Heart right ventricle (tissue), 16 donors: ENCODE data around the gene GNGT2. TPM values are rescaled to one million over a fixed set of nuclear protein-coding genes. Genes with fewer than 3 reads are reported as not detected.

Experiments used
- ATAC-seq, 8 donors: fragments of 200-7000 bp; cut with Tn5 transposase; one replicate each; pipeline ENCODE4 v1.9.1; 2020; ENCODE audit warnings: mild to moderate bottlenecking in 8 of 8, moderate library complexity in 8 of 8, moderate number of reproducible peaks in 1 of 8
- DNase-seq, 2 donors: peaks; one replicate each; pipeline ENCODE4 v3.0.0-alpha.2; 2020
- H3K27ac ChIP-seq, 10 donors: fragments of 200-600 bp; sonication (generic) in 2 of 10; one replicate each; pipeline versions ENCODE4 v1.5.0 to v1.8.0; 2020 to 2022; ENCODE audit warnings: mild to moderate bottlenecking in 3 of 10
- H3K27me3 ChIP-seq, 7 donors: fragments of 200-600 bp; one replicate each; pipeline ENCODE4 v1.8.0; 2021 to 2022; ENCODE audit warnings: mild to moderate bottlenecking in 2 of 7
- H3K36me3 ChIP-seq, 9 donors: fragments of 200-600 bp; sonication (generic) in 1 of 9; one replicate each; pipeline versions ENCODE4 v1.5.0 to v1.8.0; 2020 to 2022; ENCODE audit warnings: mild to moderate bottlenecking in 2 of 9
- H3K4me1 ChIP-seq, 9 donors: fragments of 200-600 bp; sonication (generic) in 1 of 9; one replicate each; pipeline versions ENCODE4 v1.5.0 to v1.8.0; 2020 to 2022; ENCODE audit warnings: mild to moderate bottlenecking in 4 of 9
- H3K4me3 ChIP-seq, 10 donors: fragments of 200-600 bp; sonication (generic) in 2 of 10; one replicate each; pipeline versions ENCODE4 v1.5.0 to v1.8.0; 2020 to 2022; ENCODE audit warnings: mild to moderate bottlenecking in 7 of 10, moderate library complexity in 2 of 10
- H3K9me3 ChIP-seq, 11 donors: fragments of 200-600 bp in 10 of 11; sonication (generic) in 2 of 11; one replicate each; pipeline versions ENCODE4 v1.5.0 to v1.8.0; 2013 to 2022; ENCODE audit warnings: mild to moderate bottlenecking in 2 of 11, control low read depth in 1 of 11, moderate library complexity in 1 of 11
- CTCF ChIP-seq, 9 donors: fragments of 200-600 bp; sonication (generic) in 2 of 9; IDR thresholded peaks; one replicate each; pipeline versions ENCODE4 v1.5.0 to v1.8.0; 2021 to 2022; ENCODE audit warnings: antibody characterized with exemption in 9 of 9, mild to moderate bottlenecking in 5 of 9, moderate library complexity in 1 of 9
- WGBS, 2 donors: extraction: QIAGEN DNeasy Blood & Tissue Kit; methylation state at CpG; one replicate each; pipeline ENCODE4 v1.1.7; 2013; ENCODE audit warnings: inconsistent platforms in 1 of 2; 5-methylcytosine and 5-hydroxymethylcytosine counted together
- intact Hi-C, 10 donors: fragments of 100-400 bp; cut with DNase I; formaldehyde crosslinking; loops; one replicate each; pipeline versions ENCODE4 v1.11.1 to v1.14.2; 2022
- polyA plus RNA-seq, 2 donors: library from polyadenylated mRNA; stranded (reverse); fragments of 200-250 nt; gene quantifications; one replicate each; pipeline ENCODE4 v1.2.3, GENCODE V29; 2013
- total RNA-seq, 10 donors: library from RNA; stranded (reverse); fragmentation: NEBNext Ultra II Directional in 3 of 10; extraction: Animal tissue kit (Norgen Biotek cat#: 25700) in 3 of 10; gene quantifications; one replicate each; pipeline versions ENCODE4 v1.2.1 to v1.2.4, GENCODE V29; 2021 to 2023
- donor health status: Arrhythmogenic right ventricular cardiomyopathy.
- donor health status: ischemic (EF 13 %, LVEDD 7.1; RV severe dilation, severe dysfunction).
- donor health status: healthy with polysubstance abuse.
- donor health status: DM: no; HTN: yes; CAD: no.
- donor health status: DM: no; HTN: no; CAD: no.
- donor health status: ischemic (EF 25% LVEDD 6.9; RV normal size, moderate dysfunction).
- donor health status: ischemic (EF 25% LVEDD 5.7; RV mildly dilated, moderate dysfunction).
- donor health status: healthy.
- donor health status: DM: yes; HTN: yes; CAD: no.
- donor health status: Ischemic cardiomyopathy.
- donor health status: ischemic (EF 35%, LVEDD 5.7; RV mildly dilated, moderate dysfunction).
- donor health status: nonischemic (EF 11% LVEDD 7.7; RV severe dilation, severe dysfunction).
- donor health status: DM: yes; HTN: yes; CAD: no.
- donor health status: PGD.
- donor health status: ischemic (EF 29% LVEDD 5.4; RV normal size, mild dysfunction).
- donor health status: nonischemic (EF 23%, LVEDD 6.1; RV moderate dilation, normal function).

Gene GNGT2
- total and polyA plus RNA-seq, 12 donors = 0.32 to 4.6 (median 1.7) TPM; not detected in 1

- TF ChIP-seq CTCF (IDR thresholded peaks at IDR 0.05) = no peak
- peak overlapping the region in 9 of 10 donors; percentile 55 to 88 (median 70) for H3K27ac ChIP-seq
- peak overlapping the region in 2 of 10 donors; percentile 0 to 7 for H3K4me3 ChIP-seq
- DNase-seq = no peak
- ATAC-seq = no peak
- H3K27me3 ChIP-seq = peaks cover 0 to 32% (median 16%) of the 10 kb centered on the region in 7 donors
- H3K36me3 ChIP-seq = peaks cover 0 to 8% (median 0%) of the 10 kb centered on the region in 9 donors
- intact Hi-C loops = no loop called here
- 78 to 84% methylated on average over 13 of the region's 13 CpGs for WGBS, 2 donors
- H3K9me3 ChIP-seq = no peaks in the 10 kb centered on the region
- H3K4me1 ChIP-seq = peaks cover 4 to 86% (median 62%) of the 10 kb centered on the region in 9 donors
These were observed 6.1 kb upstream of the GNGT2 start for GRCh38 chr17:49216482-49216881.

DNA sequence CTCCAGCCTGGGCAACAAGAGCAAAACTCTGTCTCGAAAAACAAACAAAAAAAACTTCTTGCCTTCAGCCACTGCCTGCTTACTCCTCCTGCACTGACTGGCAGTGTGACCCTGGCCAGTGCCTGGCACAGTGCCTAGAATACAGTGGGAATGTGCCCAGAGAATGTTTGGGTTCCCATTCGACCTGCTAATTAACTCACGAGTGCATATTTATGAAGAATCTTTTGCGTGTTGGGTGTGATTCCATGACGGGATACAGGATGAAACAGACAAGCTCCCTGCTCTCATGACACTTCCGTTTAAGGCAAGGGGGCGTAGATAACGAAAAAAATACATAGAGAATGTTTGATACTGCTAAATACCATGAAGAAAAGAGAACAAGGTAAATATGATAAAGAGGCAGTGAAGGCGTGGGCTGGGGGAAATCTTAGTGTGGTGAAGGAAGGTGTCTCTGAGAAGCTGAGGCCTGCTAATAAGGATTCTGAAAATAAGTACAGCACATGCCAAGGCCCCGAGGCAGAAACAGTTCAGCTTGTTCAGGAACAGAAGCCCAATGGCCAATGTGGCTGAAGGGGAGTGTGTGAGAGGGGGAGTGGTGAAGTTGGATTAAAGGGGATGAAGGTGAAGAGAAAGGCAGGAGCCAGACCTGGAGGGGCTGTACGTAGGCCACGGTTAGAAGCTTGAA, 4.4 kb upstream of the GNGT2 start:
- WGBS, 2 donors = 54 to 59% methylated on average over 12 of the region's 12 CpGs
- intact Hi-C loops = no loop called here
- H3K36me3 ChIP-seq = peaks cover 0 to 4% (median 0%) of the 10 kb centered on the region in 9 donors
- H3K4me1 ChIP-seq = peaks cover 4 to 98% (median 63%) of the 10 kb centered on the region in 9 donors
- H3K4me3 ChIP-seq = no peak overlapping the region
- no peaks in the 10 kb centered on the region for H3K9me3 ChIP-seq
- ATAC-seq (no peak), DNase-seq (peak in 1 of 2 donors; percentile 32)
- peaks cover 0 to 27% (median 8%) of the 10 kb centered on the region in 7 donors for H3K27me3 ChIP-seq
- TF ChIP-seq CTCF (IDR thresholded peaks at IDR 0.05) = no peak
- peak overlapping the region in 6 of 10 donors; percentile 40 to 88 (median 66) for H3K27ac ChIP-seq

DNA sequence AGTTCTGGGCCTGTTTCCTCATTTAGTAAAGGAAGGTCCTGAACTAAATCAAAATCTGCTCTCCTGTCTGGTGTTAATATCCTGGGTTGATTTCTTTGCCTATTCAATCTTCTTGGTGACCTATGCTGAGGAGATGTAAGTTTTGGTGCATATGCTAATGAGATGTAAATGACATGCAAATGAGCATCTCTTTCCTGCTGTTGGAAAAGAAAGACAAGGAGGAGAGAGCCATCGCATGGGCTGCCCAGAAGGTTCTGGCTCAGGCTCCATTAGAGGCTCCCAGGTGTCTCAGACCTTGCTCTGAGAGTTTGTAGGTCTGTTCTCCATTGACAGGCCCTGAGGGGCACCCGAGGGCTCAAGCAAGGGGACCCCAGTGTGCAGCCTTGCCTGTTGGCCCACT, 3.5 kb upstream of the GNGT2 start:
- Histone ChIP-seq H3K27ac (peak overlapping the region in 7 of 10 donors; percentile 25 to 89 (median 61)), H3K4me1 (peaks cover 4 to 98% (median 63%) of the 10 kb centered on the region in 9 donors), H3K4me3 (peak overlapping the region in 6 of 10 donors; percentile 0 to 71 (median 12)), H3K27me3 (peaks cover 0 to 29% (median 4%) of the 10 kb centered on the region in 7 donors), H3K36me3 (peaks cover 0 to 4% (median 0%) of the 10 kb centered on the region in 9 donors), H3K9me3 (no peaks in the 10 kb centered on the region)
- no peak for DNase-seq
- no peak for TF ChIP-seq CTCF (IDR thresholded peaks at IDR 0.05)
- ATAC-seq = no peak
- 81 to 85% methylated on average over 2 of the region's 2 CpGs for WGBS, 2 donors
- intact Hi-C loops = no loop called here

GRCh38 chr17:49213399-49213798, 3.0 kb upstream of the GNGT2 start:
- DNase-seq = no peak
- Histone ChIP-seq H3K27ac (peak overlapping the region in 4 of 10 donors; percentile 39 to 89 (median 84)), H3K4me1 (peaks cover 4 to 97% (median 63%) of the 10 kb centered on the region in 9 donors), H3K36me3 (peaks cover 0 to 4% (median 0%) of the 10 kb centered on the region in 9 donors), H3K27me3 (peaks cover 0 to 32% (median 5%) of the 10 kb centered on the region in 7 donors), H3K9me3 (no peaks in the 10 kb centered on the region), H3K4me3 (peak overlapping the region in 5 of 10 donors; percentile 0 to 71 (median 11))
- no peak for TF ChIP-seq CTCF (IDR thresholded peaks at IDR 0.05)
- no peak for ATAC-seq
- intact Hi-C loops = no loop called here
- 65 to 70% methylated on average over 5 of the region's 5 CpGs for WGBS, 2 donors
